ENCODE results near the gene CALD1.

GRCh38 chr7:134811765-134812164 lies 32.3 kb downstream of the CALD1 start:
- TF ChIP-seq, protein P1, sequence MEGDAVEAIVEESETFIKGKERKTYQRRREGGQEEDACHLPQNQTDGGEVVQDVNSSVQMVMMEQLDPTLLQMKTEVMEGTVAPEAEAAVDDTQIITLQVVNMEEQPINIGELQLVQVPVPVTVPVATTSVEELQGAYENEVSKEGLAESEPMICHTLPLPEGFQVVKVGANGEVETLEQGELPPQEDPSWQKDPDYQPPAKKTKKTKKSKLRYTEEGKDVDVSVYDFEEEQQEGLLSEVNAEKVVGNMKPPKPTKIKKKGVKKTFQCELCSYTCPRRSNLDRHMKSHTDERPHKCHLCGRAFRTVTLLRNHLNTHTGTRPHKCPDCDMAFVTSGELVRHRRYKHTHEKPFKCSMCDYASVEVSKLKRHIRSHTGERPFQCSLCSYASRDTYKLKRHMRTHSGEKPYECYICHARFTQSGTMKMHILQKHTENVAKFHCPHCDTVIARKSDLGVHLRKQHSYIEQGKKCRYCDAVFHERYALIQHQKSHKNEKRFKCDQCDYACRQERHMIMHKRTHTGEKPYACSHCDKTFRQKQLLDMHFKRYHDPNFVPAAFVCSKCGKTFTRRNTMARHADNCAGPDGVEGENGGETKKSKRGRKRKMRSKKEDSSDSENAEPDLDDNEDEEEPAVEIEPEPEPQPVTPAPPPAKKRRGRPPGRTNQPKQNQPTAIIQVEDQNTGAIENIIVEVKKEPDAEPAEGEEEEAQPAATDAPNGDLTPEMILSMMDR (IDR thresholded peaks at IDR 0.05), result no peak
- TF ChIP-seq POLR2AphosphoS5 (IDR thresholded peaks at IDR 0.05) (no peak), POLR2A (IDR thresholded peaks at IDR 0.05) (no peak)

All from prostate gland (tissue), 2 donors.